CD4-positive, alpha-beta T cell treated with Interleukin-12 subunit alpha and Interleukin-12 subunit beta, for 1 hour (primary cell): ENCODE results near the gene AGPAT3.
A peak's percentile ranks its signal among the peaks of the same experiment; 100 is the strongest.
"Not testable (repeated sequence)": the region's sequence is repeated elsewhere in the genome, so short reads cannot be mapped to it uniquely, and the experiment has no call there.

Experiments
- DNase-seq: peaks from one replicate; pipeline ENCODE4 v3.0.0-alpha.2; 2020

AGPAT3 gene

GRCh38 chr21:43835050-43835449 lies 30.0 kb upstream of the AGPAT3 start:
- DNase-seq = no peak

DNA sequence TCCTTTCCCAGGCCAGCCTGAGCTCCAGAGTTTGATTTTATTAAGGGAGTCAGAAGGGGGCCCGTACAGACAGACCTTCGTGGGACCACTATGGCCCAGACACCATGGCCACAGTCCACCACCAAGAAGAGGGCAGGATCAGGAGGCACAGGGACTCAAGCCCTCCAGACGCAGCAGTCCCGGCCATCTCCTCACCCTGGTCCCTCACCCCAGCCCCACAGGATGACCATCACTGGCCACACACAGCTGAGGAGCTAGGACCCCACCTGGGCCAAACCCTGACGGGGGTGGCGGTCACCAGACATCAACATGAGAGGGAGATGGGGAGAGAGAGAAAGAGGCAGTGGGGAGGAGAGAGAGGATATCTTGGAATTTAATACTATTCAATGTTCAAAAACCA lies 29.2 kb upstream of the AGPAT3 start:
- no peak for DNase-seq

GRCh38 chr21:43836616-43837015 lies 28.4 kb upstream of the AGPAT3 start:
- DNase-seq = no peak

GRCh38 chr21:43840259-43840658 lies 24.8 kb upstream of the AGPAT3 start:
- no peak for DNase-seq

- DNase-seq = no peak
These were observed 22.3 kb upstream of the AGPAT3 start for GRCh38 chr21:43842742-43843141.

DNA sequence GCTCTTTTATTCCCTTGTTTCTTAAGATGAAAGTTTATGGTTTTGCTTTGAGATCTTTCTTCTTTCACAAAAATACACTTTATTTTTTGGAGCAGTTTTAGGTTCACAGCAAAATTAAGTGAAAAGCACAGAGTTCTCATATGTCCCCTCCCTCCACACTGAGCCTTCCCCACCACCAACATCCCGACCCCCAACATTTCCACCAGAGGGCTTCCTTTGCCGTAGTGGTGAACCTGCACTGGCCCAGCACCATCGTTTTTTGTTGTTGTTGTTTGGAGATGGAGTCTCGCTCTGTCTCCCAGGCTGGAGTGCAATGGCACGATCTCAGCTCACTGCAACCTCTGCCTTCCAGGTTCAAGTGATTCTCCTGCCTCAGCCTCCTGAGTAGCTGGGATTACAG lies 20.1 kb upstream of the AGPAT3 start:
- DNase-seq = not testable (repeated sequence)

GRCh38 chr21:43845386-43845785 lies 19.6 kb upstream of the AGPAT3 start:
- DNase-seq = no peak

DNA sequence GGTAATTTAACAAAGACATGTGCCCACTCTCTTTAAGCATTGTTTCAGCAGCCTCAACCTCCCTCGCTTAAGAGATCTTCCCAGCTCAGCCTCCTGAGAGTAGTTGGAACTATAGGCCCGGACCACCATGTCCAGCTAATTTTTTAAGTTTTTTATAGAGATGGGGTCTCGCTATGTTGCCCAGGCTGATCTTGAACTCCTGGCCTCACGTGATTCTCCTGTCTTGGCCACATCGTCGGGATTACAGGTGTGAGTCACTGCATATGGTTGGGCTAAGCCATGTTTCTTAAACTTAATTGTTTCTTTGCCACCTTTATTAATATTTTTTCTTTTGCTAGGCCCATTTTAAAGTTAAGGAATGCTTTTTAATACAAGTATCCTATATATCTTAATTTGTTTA lies 18.6 kb upstream of the AGPAT3 start:
- no peak for DNase-seq

DNA sequence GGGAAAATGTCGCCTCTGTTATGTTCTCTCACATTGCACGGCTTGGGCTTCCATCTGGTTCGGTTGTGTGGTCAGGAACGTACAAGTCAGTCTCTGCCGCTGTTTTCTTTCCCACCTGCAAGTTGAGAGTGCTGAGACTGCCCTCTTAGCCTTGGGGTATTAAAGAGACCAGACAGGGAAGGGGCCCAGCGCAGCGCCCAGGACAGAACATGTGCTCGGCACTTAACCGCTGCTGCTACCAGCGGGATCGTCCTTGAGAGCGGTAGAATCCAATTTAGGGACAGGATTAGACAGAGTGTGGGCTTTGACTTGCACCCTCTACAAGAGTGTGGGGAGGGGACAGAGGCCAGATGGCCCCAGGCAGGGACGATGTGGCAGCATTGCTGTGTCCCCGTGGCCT lies 17.7 kb upstream of the AGPAT3 start:
- DNase-seq = no peak

DNA sequence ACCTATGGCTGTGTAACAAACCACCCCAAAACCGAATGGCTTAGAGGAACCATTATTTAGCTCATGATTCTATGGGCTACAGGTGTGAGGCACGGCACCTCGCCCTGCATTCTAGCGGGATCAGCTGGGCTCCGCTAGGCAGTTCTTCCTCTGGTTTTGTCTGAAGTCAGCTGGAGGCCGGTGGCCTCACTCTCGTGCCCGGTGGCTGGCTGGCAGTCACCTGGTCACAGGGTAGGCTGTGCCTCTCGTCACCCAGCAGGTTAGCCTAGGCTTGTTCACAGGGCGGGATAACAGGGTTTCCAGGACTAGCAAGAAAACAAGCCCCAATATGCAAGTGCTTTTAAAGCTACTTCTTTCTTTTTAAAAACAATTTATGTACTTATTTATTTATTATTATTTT lies 16.3 kb upstream of the AGPAT3 start:
- DNase-seq = no peak

GRCh38 chr21:43849532-43850299 lies 15.3 kb upstream of the AGPAT3 start:
- no peak for DNase-seq

- DNase-seq = no peak
These were observed 14.2 kb upstream of the AGPAT3 start for GRCh38 chr21:43850728-43851295.

GRCh38 chr21:43851593-43851992 lies 13.4 kb upstream of the AGPAT3 start:
- no peak for DNase-seq

DNA sequence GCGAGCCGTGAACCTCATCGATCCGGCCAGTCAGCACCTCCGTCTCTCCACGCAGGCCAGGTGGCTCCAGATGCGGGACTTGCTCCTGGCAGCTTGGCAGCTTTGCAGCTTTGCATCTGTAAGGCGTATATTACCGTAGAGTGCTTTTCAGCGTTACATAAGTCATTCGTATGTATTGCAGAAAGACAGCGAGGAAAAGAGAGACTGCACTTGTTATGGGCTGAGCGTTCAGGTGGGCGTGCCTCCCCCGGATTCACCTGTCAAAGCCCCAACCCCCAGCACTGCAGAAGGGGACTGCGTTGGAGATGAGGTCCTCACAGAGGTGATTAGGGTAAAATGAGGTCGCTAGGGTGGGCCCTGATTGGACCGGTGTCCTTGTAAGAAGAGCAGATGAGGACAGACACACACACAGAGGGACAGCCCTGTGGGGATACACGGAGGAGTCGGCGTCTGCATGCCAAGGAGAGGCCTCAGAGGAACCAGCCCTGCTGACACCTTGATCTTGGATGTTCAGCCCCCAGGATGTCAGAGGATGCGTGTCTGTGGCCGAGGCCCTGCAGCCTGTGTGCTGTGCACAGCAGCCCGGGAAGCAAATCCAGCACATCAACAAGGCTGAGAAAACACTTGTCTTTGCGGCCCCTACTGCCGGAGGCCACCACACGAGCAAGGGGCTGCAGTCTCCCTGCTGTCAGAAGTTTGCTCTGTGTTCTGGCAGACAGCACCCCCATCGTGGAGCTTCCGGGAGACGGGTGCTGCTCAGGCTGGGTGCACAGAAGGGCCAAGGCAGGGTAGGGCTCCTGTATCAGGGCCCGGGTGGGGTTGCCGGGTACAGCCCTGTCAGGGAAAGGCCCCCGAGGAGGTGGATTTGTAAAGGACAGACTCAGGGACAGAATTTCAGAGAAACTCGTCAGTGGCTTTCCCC lies 10.9 kb upstream of the AGPAT3 start:
- no peak for DNase-seq

DNA sequence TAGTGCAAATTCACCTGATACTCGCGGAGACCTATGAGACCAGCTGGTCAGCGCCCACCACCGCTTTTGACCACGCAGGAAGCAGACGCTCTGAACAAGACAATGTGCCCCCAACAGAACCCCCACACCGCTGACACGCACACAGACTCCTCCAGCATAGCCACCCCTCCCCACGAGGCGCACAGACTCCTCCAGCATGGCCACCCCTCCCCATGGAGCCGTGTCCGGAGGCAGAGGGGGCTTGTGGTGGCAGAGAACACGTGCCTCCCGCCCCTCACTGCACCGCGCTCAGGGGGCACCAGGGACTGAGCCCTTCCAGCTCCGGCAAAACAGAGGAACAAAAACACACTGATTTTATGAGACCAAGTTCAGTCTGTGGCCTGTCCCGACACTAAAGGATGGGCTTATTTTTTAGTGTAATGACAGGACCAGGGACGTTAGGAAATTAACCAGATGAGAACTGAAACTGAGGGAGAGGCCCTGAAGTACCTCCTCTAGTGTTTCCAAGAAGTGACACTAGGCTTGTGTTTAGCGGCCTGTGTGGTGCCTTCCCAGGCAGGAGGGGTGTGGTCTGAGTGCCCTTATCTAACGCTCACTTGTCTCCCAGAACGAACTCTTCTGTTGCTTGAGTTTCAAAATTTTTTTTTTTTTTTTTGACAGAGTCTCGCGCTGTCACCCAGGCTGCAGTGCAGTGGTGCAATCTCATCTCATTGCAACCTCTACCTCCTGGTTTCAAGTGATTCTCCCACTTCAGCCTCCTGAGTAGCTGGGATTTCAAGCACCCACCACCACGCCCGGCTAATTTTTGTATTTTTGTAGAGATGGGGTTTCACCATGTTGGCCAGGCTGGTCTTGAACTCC lies 10.0 kb upstream of the AGPAT3 start:
- peak; percentile 19 for DNase-seq

DNA sequence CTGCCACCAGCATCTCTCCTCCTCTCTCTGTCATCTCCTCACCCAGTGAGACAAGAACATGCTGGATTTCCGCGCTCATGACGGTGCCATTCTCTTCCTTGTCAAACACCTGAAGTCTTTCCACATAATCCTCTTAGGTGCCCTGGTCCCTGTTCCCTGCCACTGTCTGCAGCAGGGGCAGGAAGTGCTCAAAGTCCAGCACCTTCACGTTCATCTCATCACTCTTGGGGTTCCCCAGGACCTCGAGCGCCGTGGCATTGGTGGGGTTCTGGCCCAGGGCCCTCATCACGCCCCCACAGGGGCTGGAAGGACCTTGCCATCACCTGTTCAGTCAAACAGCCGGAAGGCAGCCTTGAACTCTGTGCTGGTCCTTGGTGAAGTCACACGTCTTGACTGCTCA lies 9.1 kb upstream of the AGPAT3 start:
- DNase-seq = no peak

GRCh38 chr21:43858806-43859648 lies 6.0 kb upstream of the AGPAT3 start:
- no peak for DNase-seq

DNA sequence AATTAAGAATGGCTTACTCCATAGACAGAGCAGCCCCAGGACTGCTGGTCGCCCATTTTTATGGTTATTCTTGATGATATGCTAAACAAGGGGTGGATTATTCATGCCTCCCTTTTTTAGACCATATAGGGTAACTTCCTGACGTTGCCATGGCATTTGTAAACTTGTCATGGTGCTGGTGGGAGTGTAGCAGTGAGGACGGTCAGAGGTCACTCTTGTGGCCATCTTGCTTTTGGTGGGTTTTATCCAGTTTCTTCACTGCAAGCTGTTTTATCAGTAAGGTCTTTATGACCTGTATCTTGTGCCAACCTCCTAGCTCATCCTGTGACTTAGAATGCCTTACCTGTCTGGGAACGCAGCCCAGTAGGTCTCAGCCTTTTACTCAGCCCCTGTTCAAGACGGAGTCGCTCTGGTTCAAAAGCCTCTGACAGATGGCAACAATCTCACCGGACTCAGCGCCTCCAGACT lies 5.2 kb upstream of the AGPAT3 start:
- DNase-seq = no peak

GRCh38 chr21:43861706-43862105 lies 3.3 kb upstream of the AGPAT3 start:
- DNase-seq = no peak

GRCh38 chr21:43864313-43864961 lies 586 bp upstream of the AGPAT3 start:
- peak; percentile 42 for DNase-seq
